ENCODE results near the gene FAM72A.
"Not testable (repeated sequence)": the region's sequence is repeated elsewhere in the genome, so short reads cannot be mapped to it uniquely, and the experiment has no call there.

DNA sequence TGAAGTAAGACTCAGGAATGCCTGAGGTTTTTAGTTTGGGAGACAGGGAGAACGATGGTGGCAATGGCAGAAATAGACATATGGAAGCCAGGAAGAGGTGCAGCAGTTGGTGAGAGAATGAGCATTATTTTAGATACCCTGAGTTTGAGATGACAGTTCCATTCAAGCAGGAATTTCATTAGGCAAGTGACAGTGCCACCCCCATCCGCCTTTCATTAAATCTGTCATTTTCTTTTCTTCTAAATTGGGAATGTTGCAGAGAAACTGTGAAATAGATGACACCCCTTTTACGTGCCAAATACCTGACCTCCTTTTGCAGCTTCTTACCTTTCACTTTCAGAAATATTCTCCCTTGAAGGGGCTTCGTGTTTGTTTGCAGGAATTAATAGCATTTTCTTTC lies 22.7 kb upstream of the FAM72A start:
- not testable (repeated sequence) for TF ChIP-seq EP300 (IDR thresholded peaks at IDR 0.05; ENCODE audit: low read depth); POLR2AphosphoS5 (IDR thresholded peaks at IDR 0.05)
- TF ChIP-seq, protein P1, sequence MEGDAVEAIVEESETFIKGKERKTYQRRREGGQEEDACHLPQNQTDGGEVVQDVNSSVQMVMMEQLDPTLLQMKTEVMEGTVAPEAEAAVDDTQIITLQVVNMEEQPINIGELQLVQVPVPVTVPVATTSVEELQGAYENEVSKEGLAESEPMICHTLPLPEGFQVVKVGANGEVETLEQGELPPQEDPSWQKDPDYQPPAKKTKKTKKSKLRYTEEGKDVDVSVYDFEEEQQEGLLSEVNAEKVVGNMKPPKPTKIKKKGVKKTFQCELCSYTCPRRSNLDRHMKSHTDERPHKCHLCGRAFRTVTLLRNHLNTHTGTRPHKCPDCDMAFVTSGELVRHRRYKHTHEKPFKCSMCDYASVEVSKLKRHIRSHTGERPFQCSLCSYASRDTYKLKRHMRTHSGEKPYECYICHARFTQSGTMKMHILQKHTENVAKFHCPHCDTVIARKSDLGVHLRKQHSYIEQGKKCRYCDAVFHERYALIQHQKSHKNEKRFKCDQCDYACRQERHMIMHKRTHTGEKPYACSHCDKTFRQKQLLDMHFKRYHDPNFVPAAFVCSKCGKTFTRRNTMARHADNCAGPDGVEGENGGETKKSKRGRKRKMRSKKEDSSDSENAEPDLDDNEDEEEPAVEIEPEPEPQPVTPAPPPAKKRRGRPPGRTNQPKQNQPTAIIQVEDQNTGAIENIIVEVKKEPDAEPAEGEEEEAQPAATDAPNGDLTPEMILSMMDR (IDR thresholded peaks at IDR 0.05) = not testable (repeated sequence)
